Measurements from ENCODE around the gene KRTAP13-2.

Gene KRTAP13-2

GRCh38 chr21:30372139-30372770 is at the start of gene KRTAP13-2:
TSS of gene KRTAP13-2 (minus strand) at chr21:30372271. CDS start at chr21:30372213, 58 bp downstream.
- no peak for DNase-seq

GRCh38 chr21:30415993-30416392 is 43.9 kb upstream of the KRTAP13-2 start:
- DNase-seq = no peak

GRCh38 chr21:30408782-30409494 is 36.9 kb upstream of the KRTAP13-2 start:
- DNase-seq = no peak

GRCh38 chr21:30395731-30396130 is 23.7 kb upstream of the KRTAP13-2 start, which contains the start of gene KRTAP13-1:
TSS of gene KRTAP13-1 (plus strand) at chr21:30396031. CDS start at chr21:30396087, 56 bp downstream.
- no peak for DNase-seq

GRCh38 chr21:30391492-30392025 is 19.5 kb upstream of the KRTAP13-2 start:
- DNase-seq = no peak

GRCh38 chr21:30382201-30382600 is 10.1 kb upstream of the KRTAP13-2 start:
- no peak for DNase-seq

GRCh38 chr21:30355906-30356305 is 16.2 kb downstream of the KRTAP13-2 start:
- no peak for DNase-seq

GRCh38 chr21:30354308-30355005 is 17.6 kb downstream of the KRTAP13-2 start:
- DNase-seq = no peak

GRCh38 chr21:30351534-30351933 is 20.5 kb downstream of the KRTAP13-2 start:
- no peak for DNase-seq

- DNase-seq = no peak
These were observed 22.5 kb downstream of the KRTAP13-2 start for GRCh38 chr21:30349572-30349971.

GRCh38 chr21:30348506-30348905 is 23.6 kb downstream of the KRTAP13-2 start, which contains the start of gene KRTAP23-1:
TSS of gene KRTAP23-1 (minus strand) at chr21:30348606. CDS start at chr21:30348606, 0 bp downstream.
- no peak for DNase-seq

- DNase-seq = no peak
These were observed 27.1 kb downstream of the KRTAP13-2 start for GRCh38 chr21:30345014-30345413.

GRCh38 chr21:30340714-30341573 is 31.1 kb downstream of the KRTAP13-2 start:
- DNase-seq = no peak

GRCh38 chr21:30338717-30339116 is 33.4 kb downstream of the KRTAP13-2 start:
- no peak for DNase-seq

GRCh38 chr21:30337772-30338171 is 34.3 kb downstream of the KRTAP13-2 start:
- no peak for DNase-seq

- DNase-seq = no peak
These were observed 34.8 kb downstream of the KRTAP13-2 start, which contains the start of gene KRTAP27-1 for GRCh38 chr21:30337276-30337744. TSS of gene KRTAP27-1 (minus strand) at chr21:30337694. CDS start at chr21:30337668, 26 bp downstream.

- no peak for DNase-seq
These were observed 35.5 kb downstream of the KRTAP13-2 start for GRCh38 chr21:30336596-30336995.

GRCh38 chr21:30333736-30334135 is 38.3 kb downstream of the KRTAP13-2 start:
- DNase-seq = no peak

- DNase-seq = no peak
These were observed 39.4 kb downstream of the KRTAP13-2 start for GRCh38 chr21:30332681-30333080.

GRCh38 chr21:30329203-30329875 is 42.7 kb downstream of the KRTAP13-2 start:
- DNase-seq = no peak

- DNase-seq = no peak
These were observed 45.7 kb downstream of the KRTAP13-2 start for GRCh38 chr21:30326390-30326789.
